ENCODE results near the gene APBA3. TPM values are rescaled to one million over a fixed set of nuclear protein-coding genes. Genes with fewer than 3 reads are reported as not detected.

APBA3 gene
- total and polyA plus RNA-seq, 2 experiments from 2014 or later = 17.2 to 31.8 TPM

DNA sequence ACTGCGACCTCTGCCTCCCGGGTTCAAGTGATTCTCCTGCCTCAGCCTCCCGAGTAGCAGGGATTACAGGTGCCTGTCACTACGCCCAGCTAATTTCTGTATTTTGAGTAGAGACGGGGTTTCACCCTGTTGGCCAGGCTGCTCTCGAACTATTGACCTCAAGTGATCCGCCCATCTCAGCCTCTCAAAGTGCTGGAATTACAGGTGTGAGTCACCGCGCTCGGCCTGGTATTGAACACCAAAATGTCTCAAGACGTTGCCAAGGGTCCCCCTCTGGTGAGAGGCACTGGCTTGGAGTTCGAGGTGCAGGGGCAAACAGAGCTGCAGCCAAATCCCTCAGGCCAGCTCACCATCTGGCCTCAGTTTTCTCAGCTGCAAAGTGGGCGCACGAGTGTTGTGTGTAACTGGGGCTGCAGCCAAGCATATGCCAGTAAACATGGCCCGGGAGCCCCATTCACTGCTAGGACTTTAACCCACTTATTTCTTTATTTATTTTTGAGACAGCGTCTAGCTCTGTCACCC is 45.3 kb downstream of the APBA3 start:
- Histone ChIP-seq H3K79me2 (replicated peaks; ENCODE audit: insufficient read depth) (no peaks in the 10 kb centered on the region), H4K20me1 (replicated peaks; ENCODE audit: insufficient read depth) (no peaks in the 10 kb centered on the region), H3K27ac (ENCODE audit: low read depth) (no peak overlapping the region), H2AFZ (no peak overlapping the region), H3F3A (replicated peaks; ENCODE audit: low read depth) (0 out of 2 replicates have a peak, but pooled peaks cover 2% of the 10 kb centered on the region), H3K4me2 (no peak overlapping the region), H3K9me2 (ENCODE audit: insufficient read depth) (no peaks in the 10 kb centered on the region), H3K4me3 (no peak overlapping the region), H3K27me3 (ENCODE audit: insufficient read depth) (no peaks in the 10 kb centered on the region), H3K36me3 (ENCODE audit: insufficient read depth) (no peaks in the 10 kb centered on the region), H3K4me1 (ENCODE audit: insufficient read depth) (no peaks in the 10 kb centered on the region)
- ATAC-seq (no peak), DNase-seq (ENCODE audit: low spot score) (no peak)
- H3K27me3 Mint-ChIP-seq (ENCODE audit: insufficient read depth, low read depth, poor library complexity) = peaks cover 12% of the 10 kb centered on the region
- no peaks in the 10 kb centered on the region for H3K4me1 Mint-ChIP-seq
- no peak overlapping the region for H3K4me3 Mint-ChIP-seq
- H3K27ac Mint-ChIP-seq = no peak overlapping the region
- H3K36me3 Mint-ChIP-seq (ENCODE audit: low read depth) = no peaks in the 10 kb centered on the region
- no peaks in the 10 kb centered on the region for H3K9me3 Mint-ChIP-seq
- no peak for TF ChIP-seq STAT1 (IDR thresholded peaks at IDR 0.05; ENCODE audit: unreplicated experiment)
- TF ChIP-seq EZH2 (IDR thresholded peaks at IDR 0.05; ENCODE audit: low read depth, unreplicated experiment) = no peak
- no peak for TF ChIP-seq CREB1 (CRISPR knock-in tag; IDR thresholded peaks at IDR 0.05; ENCODE audit: low read depth)
- TF ChIP-seq JUNB (IDR thresholded peaks at IDR 0.05; ENCODE audit: unreplicated experiment) = no peak
- TF ChIP-seq ZNF331 (CRISPR knock-in tag; IDR thresholded peaks at IDR 0.05; ENCODE audit: low read depth) = no peak
- no peak for TF ChIP-seq CTCF (conservative IDR thresholded peaks at IDR 0.05; ENCODE audit: low read depth in 2 of 2)
- TF ChIP-seq ZNF114 (CRISPR knock-in tag; IDR thresholded peaks at IDR 0.05) = no peak
- TF ChIP-seq, protein P1, sequence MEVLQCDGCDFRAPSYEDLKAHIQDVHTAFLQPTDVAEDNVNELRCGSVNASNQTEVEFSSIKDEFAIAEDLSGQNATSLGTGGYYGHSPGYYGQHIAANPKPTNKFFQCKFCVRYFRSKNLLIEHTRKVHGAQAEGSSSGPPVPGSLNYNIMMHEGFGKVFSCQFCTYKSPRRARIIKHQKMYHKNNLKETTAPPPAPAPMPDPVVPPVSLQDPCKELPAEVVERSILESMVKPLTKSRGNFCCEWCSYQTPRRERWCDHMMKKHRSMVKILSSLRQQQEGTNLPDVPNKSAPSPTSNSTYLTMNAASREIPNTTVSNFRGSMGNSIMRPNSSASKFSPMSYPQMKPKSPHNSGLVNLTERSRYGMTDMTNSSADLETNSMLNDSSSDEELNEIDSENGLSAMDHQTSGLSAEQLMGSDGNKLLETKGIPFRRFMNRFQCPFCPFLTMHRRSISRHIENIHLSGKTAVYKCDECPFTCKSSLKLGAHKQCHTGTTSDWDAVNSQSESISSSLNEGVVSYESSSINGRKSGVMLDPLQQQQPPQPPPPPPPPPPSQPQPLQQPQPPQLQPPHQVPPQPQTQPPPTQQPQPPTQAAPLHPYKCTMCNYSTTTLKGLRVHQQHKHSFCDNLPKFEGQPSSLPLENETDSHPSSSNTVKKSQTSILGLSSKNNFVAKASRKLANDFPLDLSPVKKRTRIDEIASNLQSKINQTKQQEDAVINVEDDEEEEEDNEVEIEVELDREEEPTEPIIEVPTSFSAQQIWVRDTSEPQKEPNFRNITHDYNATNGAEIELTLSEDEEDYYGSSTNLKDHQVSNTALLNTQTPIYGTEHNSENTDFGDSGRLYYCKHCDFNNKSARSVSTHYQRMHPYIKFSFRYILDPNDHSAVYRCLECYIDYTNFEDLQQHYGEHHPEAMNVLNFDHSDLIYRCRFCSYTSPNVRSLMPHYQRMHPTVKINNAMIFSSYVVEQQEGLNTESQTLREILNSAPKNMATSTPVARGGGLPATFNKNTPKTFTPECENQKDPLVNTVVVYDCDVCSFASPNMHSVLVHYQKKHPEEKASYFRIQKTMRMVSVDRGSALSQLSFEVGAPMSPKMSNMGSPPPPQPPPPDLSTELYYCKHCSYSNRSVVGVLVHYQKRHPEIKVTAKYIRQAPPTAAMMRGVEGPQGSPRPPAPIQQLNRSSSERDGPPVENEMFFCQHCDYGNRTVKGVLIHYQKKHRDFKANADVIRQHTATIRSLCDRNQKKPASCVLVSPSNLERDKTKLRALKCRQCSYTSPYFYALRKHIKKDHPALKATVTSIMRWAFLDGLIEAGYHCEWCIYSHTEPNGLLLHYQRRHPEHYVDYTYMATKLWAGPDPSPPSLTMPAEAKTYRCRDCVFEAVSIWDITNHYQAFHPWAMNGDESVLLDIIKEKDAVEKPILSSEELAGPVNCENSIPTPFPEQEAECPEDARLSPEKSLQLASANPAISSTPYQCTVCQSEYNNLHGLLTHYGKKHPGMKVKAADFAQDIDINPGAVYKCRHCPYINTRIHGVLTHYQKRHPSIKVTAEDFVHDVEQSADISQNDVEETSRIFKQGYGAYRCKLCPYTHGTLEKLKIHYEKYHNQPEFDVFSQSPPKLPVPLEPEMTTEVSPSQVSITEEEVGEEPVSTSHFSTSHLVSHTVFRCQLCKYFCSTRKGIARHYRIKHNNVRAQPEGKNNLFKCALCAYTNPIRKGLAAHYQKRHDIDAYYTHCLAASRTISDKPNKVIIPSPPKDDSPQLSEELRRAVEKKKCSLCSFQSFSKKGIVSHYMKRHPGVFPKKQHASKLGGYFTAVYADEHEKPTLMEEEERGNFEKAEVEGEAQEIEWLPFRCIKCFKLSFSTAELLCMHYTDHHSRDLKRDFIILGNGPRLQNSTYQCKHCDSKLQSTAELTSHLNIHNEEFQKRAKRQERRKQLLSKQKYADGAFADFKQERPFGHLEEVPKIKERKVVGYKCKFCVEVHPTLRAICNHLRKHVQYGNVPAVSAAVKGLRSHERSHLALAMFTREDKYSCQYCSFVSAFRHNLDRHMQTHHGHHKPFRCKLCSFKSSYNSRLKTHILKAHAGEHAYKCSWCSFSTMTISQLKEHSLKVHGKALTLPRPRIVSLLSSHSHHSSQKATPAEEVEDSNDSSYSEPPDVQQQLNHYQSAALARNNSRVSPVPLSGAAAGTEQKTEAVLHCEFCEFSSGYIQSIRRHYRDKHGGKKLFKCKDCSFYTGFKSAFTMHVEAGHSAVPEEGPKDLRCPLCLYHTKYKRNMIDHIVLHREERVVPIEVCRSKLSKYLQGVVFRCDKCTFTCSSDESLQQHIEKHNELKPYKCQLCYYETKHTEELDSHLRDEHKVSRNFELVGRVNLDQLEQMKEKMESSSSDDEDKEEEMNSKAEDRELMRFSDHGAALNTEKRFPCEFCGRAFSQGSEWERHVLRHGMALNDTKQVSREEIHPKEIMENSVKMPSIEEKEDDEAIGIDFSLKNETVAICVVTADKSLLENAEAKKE (CRISPR knock-in tag; IDR thresholded peaks at IDR 0.05) = no peak
- no peak for TF ChIP-seq EZH2phosphoT487 (IDR thresholded peaks at IDR 0.05; ENCODE audit: unreplicated experiment)
- TF ChIP-seq NANOG (IDR thresholded peaks at IDR 0.05; ENCODE audit: borderline replicate concordance) = no peak
- TF ChIP-seq REST (IDR thresholded peaks at IDR 0.05; ENCODE audit: unreplicated experiment) = no peak
- no peak for TF ChIP-seq POLR2AphosphoS5 (IDR thresholded peaks at IDR 0.05; ENCODE audit: low read depth)
- TF ChIP-seq, protein P2, sequence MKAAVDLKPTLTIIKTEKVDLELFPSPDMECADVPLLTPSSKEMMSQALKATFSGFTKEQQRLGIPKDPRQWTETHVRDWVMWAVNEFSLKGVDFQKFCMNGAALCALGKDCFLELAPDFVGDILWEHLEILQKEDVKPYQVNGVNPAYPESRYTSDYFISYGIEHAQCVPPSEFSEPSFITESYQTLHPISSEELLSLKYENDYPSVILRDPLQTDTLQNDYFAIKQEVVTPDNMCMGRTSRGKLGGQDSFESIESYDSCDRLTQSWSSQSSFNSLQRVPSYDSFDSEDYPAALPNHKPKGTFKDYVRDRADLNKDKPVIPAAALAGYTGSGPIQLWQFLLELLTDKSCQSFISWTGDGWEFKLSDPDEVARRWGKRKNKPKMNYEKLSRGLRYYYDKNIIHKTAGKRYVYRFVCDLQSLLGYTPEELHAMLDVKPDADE (IDR thresholded peaks at IDR 0.05) = no peak

Measured in GM23338 (cell line).